Ramos (cell line): ENCODE measurements around the gene GAP43.

Experiments
- in situ Hi-C: fragments of 300-500 bp; cut with MboI; formaldehyde crosslinking; loops from one replicate; pipeline ENCODE4 v1.14.3; 2022; ENCODE audit warnings: low sequenced_read_pairs; ENCODE audit not compliant: unreplicated experiment

Gene GAP43

GRCh38 chr3:115659253-115660220 is 36.2 kb downstream of the GAP43 start:
- in situ Hi-C loops = no loop called here

DNA sequence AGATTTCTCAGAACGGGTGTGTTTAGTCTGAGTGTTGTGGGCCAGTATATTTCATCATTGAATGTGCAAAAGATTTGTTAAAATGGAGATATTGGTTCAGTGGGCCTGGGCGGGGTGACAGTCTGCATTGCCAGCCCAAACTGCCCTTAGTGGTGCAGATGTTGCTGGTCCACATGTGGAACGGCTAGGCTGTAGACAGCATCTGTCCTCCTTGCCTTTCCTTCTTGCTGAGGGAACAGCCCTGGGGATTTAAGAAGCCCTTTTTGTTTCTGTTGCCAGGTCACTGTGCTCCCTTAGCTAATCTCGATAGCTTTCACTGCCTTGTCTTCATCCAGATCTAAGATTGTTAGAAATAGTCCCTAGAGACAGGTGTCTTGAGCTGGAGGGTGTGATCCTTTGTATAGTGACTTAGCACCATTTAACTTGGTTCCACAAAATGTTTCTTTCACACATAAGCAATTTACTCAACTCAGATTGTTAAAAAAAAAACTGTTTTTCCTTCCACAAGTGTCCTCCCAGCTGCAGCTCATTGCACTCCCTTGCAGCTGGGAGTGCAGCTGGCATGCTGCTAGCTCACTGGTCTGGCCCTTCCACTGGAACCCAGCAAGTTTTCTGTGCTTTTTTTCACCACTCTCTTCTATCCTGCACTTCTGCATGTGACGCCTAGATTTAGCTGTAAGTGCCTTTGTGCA is 37.5 kb downstream of the GAP43 start:
- in situ Hi-C loops = no loop called here

DNA sequence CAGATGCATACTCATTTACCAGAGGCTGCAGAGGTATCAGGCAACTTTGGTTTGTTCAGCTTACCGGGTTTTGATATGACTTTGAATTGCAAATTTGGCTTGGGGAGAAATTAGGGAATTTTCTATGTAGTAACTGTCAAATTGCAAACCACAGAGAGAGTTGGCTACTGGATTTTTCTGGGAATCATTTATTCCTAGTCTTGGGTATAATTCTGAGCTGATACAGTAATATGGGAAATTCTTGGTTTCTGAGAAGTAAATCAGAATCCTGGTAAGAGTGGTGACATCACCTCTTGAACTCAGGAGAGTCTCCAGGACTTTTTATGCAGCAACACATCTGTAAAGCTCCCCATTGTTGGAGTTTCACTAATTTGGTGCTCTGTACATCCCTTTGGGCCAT is 39.0 kb downstream of the GAP43 start:
- in situ Hi-C loops = no loop called here

DNA sequence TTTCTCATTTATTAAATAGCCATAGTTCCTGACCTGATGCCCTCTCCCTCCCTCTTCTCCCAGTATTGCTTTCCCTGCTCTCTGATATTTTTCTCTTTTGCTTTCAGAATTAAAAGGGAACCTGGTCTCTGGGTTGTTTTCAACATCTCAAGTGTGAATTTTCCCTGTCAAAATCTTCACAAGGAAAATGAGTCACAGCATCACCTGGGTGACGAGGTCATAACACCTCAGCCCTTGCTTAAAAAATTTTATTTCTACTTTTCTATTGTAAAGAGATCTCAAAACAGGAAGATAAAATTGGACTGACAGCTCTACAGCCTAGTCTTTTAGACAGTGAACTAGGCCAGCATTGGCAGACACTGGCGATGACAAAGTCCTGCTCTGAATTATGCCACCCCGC is 40.1 kb downstream of the GAP43 start:
- in situ Hi-C loops = no loop called here

- in situ Hi-C loops = no loop called here
Observed at GRCh38 chr3:115666081-115666480, 42.8 kb downstream of the GAP43 start.

DNA sequence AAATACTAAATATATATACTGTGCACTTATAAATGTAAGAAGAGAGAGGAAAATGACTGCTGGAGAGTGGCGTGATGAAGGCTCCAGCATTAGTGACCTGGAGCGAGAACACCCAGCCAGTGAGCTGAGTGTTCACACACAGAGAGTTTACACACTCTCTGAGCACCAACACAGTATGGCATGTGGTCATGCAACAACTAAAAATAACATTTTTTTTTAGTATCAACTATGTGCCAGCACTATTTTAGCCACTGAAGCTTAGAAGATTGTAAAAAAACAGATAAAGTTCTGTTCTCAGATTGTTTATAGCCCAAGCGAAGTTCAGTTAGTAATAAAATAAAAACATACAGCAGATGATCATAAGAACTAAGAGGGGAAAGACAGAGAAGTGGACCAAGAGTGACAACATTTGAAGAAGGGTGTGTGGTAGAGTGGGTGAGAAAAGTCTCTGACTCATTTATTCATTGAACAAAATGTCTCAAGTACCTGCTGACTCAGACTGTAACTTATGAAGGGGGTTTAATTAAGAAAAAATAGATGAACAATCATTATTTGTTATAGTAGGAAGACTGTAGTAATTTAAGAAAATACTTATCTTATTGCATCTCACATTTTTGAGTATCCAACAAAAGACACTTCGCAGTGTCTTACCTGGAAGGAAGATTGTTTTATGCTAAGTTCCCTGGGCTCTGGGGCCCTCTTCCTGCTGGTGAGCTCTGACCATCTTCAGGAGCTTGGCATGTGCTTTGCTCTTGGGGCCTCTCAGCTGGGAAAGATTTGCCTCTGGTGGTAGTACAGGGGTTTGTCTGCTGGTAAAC is 43.8 kb downstream of the GAP43 start:
- in situ Hi-C loops = no loop called here

GRCh38 chr3:115667738-115668065 is 44.4 kb downstream of the GAP43 start:
- in situ Hi-C loops = no loop called here

DNA sequence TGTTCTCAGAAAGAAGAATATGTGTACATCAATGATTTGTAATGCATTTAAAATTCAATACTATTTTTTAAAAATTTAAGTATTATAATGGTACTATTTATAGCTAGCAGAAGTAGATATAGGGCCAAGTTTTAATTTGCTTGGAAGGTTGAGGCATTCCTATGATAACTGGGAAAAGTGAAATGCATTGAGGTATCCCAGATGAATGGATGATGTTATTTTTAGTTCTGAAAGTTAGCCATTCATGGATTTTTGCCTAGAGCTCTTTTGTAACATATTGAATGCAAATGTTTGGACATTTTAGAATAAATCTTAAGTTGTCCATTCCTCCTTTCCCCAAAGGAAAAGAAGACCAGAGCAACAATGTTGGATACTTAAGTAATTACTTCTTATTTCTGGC is 47.6 kb downstream of the GAP43 start:
- in situ Hi-C loops = no loop called here

DNA sequence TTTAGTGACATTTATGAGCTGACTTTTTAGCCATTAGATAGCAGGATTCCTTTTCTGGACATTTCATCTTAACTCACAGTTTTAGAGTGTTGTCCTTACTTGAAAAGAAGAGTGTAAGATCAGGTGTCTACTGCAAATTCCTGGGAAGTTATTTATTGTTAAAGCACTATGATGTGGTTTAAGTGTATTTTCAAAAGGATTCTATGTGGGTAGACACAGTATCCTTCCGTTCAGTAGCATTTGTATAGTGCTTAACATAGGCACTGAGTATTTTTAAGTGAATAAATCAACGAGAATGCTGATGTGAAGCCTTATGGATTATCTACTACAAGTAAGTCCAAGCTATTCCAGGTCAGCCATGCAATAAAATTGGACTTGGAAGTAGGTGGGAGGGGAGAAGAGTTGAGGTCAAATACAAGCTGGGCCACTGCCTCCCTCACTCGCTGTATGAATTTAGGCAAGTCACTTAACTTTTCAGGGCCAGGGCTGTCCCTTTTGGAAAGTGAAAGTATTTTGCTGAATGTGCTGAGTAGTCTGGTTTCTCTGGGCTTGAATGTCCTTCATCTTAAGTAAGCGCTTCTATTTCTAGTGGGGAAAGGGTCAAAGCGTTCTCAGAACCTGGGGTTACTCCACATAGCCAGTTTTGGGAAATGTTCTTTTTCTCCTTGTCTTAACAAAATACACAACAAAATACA is 48.6 kb downstream of the GAP43 start:
- in situ Hi-C loops = no loop called here

DNA sequence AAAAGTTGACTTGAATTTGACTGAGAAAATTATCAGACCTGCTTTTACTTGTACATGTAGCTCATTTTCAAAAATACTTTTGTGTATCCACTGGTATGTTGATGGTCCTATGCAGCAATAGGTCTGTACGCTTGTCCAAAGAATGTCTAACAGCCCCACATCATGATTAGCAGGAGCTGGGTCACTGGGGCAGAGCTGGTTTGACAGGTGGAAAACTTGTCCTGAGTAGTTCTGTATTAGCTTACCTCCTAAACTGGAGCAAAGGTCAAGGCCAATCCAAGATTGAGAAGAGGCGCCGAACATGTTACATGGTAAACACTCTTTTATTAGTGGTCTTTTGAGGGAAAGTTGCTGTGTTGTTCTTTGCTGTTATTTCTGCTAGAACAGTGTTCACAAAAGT is 50.6 kb downstream of the GAP43 start:
- in situ Hi-C loops = no loop called here

DNA sequence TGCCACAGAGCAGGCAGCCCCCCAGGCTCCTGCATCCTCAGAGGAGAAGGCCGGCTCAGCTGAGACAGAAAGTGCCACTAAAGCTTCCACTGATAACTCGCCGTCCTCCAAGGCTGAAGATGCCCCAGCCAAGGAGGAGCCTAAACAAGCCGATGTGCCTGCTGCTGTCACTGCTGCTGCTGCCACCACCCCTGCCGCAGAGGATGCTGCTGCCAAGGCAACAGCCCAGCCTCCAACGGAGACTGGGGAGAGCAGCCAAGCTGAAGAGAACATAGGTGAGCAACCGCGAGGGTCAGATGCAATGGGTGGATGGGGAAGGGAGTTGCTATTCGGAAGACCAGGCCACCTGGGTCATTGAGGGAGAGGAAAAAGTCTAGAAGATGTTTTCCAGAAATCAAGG is 53.0 kb downstream of the GAP43 start:
- in situ Hi-C loops = no loop called here

DNA sequence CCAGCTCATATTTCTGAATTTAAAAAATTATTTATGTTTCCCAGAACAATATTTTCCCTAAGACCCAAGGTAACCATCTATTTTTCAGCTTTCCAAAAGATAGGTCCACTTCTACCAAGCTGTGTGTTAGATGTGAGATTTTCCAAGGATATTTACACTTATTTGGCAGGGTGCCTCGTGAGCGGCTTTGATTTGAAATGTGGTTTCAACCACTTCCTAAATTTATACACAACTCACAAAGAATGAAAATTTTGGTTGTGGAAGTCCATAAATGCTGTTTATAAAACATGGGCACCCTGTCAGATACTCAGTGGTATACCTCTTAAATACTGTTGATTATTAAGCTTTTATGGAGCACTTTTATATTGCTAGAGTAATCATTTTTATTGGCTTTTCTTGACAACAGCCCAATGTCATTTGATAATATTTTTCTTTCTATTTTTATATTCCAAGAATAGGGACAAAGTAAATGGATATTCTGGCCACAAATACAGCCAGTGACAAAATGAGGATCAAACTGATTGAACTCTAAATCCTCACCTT is 57.6 kb downstream of the GAP43 start:
- in situ Hi-C loops = no loop called here

- in situ Hi-C loops = no loop called here
Observed at GRCh38 chr3:115681736-115682135, 58.4 kb downstream of the GAP43 start.

- in situ Hi-C loops = no loop called here
Observed at GRCh38 chr3:115683305-115683704, 60.0 kb downstream of the GAP43 start.

- in situ Hi-C loops = no loop called here
Observed at GRCh38 chr3:115683773-115684172, 60.5 kb downstream of the GAP43 start.

GRCh38 chr3:115685097-115685496 is 61.8 kb downstream of the GAP43 start:
- in situ Hi-C loops = no loop called here

- in situ Hi-C loops = no loop called here
Observed at GRCh38 chr3:115687721-115688120, 64.4 kb downstream of the GAP43 start.

DNA sequence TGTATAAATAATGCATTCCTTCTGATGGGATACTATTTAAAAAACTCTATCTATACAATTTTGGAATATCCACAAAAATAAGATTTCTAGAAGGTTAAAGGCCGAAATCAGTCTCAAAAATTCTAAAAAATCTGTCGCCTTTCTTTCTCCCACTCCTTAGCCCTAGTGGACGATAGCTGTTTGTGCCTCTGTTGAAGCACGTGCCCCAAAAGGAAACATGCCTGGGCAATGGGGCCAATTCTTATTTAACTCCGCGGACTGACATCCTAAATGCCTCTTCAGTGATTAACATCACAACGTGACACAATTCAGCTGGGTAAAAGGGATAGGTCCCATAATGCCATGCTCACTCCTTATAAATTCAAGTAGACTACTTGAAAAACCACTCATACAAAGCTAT is 65.1 kb downstream of the GAP43 start:
- in situ Hi-C loops = no loop called here

- in situ Hi-C loops = no loop called here
Observed at GRCh38 chr3:115689928-115690327, 66.6 kb downstream of the GAP43 start.

- in situ Hi-C loops = no loop called here
Observed at GRCh38 chr3:115691964-115692363, 68.7 kb downstream of the GAP43 start.
